NCI-H1694 (cell line): ENCODE results near the gene PAK4.

Experiments
- DNase-seq: peaks from one replicate; lab custom pipeline; 2025; lab: John Stamatoyannopoulos, UW

PAK4 gene

GRCh38 chr19:39180749-39181148 lies 55.2 kb downstream of the PAK4 start:
- DNase-seq: no peak

GRCh38 chr19:39181500-39182173 lies 56.1 kb downstream of the PAK4 start:
- no peak for DNase-seq

DNA sequence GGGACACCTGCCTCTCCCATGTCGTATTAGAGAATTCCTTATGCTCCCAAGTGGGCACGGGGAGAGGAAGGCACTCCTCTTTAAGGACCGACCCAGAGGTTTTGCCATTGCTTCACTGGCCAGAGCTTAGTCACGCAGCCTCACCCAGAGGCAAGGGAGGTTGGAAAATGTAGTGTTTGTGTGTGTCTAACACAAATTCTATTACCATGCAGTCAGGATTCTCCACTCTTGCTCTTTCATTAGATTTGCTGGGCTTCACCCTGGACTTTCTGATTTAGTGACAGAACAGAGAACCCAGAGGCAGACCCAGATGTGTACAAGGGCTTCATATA lies 56.6 kb downstream of the PAK4 start:
- no peak for DNase-seq

GRCh38 chr19:39183104-39183503 lies 57.5 kb downstream of the PAK4 start:
- DNase-seq: no peak

- DNase-seq: no peak
Measured at GRCh38 chr19:39186391-39186790, 60.8 kb downstream of the PAK4 start.

- no peak for DNase-seq
Measured at GRCh38 chr19:39187552-39187943, 62.0 kb downstream of the PAK4 start.

GRCh38 chr19:39188960-39189359 lies 63.4 kb downstream of the PAK4 start:
- no peak for DNase-seq

- no peak for DNase-seq
Measured at GRCh38 chr19:39190768-39191167, 65.2 kb downstream of the PAK4 start.

- DNase-seq: no peak
Measured at GRCh38 chr19:39192846-39193245, 67.3 kb downstream of the PAK4 start.

DNA sequence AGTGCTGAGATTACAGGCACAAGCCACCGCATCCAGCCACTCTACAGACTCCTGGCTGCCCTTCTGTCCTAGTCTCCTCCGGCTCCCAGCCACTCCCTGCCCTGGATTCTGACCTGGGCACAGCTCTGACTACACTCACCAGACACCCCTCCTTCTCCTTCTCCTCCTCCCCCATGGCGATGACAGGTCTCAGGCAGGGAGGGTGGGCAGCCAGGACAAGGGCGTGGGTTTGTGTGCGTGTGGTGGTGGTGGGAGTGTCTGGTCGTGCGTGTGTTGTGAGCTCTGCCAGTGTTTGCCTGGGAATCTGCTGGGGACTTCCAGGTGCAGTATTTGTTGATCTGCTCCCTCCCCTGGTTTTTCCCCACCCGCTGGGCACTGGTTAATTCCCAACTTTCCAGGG lies 68.2 kb downstream of the PAK4 start:
- DNase-seq: no peak

DNA sequence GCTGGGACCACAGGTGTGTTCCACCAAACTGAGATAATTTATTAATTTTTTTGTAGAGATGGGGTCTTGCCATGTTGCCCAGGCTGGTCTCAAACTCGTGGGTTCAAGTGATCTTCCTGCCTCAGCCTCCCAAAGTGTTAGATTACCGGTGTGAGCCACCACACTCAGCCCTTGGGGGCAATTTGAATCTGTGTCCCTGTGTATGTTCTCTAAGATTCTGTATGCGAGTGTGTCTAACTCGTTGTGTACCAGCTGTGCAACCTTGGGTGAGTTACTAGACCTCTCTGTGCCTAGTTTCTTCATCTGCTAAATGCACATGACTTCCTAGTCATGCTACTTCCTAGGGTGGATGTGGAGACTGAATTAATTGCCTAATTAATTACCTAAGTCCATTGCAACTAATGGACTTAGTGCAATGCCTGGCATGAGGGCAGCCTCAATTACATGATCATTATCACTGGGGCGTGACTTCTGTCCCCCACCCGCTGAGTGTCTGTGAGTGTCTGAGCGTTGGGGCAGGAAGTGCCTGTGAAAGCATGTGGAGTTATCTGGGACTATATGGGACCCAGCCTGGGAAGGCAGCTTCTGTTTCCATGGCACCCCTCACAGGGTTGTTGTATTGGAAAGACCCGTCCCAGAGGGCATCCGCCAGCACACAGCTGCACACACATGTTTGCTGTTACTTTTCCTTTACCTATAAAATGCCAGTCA lies 69.4 kb downstream of the PAK4 start:
- DNase-seq: no peak

GRCh38 chr19:39195755-39196154 lies 70.2 kb downstream of the PAK4 start:
- DNase-seq: no peak

DNA sequence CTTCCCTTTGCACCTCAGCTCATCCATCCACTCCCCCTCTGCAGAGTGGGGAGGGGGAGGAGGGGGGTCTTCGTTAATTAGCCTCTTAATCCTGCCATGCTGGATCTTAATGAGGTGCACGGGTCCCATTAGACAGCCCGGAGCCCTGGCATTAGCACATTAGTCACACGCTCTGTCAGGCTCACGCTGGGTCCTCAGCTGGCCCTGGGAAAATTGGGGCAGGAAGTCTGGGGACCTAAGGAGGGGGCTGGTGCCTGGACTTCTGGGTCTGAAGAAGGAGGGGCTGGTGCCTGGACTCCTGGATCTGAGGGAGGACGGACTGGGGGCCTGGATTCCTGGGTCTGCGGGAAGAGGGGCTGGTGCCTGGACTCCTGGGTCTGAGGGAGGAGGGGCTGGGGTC lies 70.7 kb downstream of the PAK4 start:
- DNase-seq: no peak

DNA sequence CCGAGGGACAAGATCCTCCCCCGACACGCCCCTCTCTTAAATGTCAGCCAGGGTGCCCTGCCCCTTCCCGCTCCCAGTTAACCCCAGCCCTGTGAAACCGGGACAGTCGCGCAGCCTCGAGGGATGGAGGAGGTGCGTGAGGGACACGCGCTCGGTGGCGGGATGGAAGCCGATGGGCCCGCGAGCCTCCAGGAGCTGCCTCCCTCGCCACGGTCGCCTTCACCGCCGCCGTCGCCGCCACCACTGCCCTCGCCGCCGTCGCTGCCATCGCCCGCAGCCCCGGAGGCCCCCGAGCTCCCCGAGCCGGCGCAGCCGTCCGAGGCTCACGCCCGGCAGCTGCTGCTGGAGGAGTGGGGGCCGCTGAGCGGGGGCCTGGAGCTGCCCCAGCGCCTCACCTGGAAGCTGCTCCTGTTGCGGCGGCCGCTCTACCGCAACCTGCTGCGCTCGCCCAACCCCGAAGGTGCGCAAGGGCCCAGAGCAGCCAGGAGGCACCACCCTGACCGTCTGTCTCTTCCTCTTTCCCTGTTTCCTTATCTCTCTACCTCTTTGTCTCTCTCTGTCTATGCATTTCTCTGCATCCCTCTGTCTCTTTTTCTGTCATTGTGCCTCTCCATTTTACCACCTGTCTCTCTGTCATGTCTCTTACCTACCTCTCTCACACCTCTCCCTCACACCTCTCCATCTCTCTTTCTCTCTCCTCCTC lies 71.4 kb downstream of the PAK4 start, which contains the start of gene NCCRP1:
Gene NCCRP1, plus strand, starts transcription at position 105 of the 703 bp plus-strand sequence. Its CDS starts 19 bp downstream, at position 124.
- no peak for DNase-seq

DNA sequence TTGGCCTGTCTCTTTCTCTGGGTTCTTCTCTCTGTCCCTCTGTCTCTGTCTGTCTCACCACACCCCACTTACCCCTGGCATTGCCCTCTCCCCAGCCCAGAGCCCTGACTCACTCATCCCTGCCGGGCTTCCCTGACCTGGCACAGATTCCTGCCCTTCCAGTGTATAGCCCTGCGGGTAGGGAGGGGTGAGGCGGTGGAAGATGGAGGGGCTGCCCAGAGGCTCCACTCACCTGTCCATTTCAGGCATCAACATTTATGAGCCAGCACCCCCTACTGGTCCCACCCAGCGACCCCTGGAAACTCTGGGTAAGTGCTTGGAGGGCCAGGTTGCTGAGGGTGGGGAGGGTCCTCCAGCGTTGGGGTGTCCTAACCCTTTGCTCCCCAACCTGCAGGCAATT lies 72.2 kb downstream of the PAK4 start:
- no peak for DNase-seq

DNA sequence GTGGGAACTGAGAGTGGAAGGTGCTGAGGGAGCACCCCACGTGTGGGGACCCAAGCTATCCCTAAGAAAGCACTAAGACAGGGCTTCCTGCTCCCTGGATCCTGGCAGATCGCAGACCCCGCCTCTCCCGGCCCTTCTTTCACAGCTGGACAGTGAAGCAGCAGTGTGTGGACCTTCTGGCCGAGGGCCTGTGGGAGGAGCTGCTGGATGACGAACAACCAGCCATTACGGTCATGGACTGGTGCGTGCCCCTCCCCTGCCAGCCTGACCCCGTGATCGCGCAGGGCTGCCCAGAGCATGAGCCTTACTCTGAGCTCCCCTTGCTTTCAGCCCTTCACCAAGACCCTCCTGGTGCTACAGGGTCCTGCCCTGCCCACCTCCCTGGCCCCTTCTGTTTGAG lies 73.4 kb downstream of the PAK4 start:
- no peak for DNase-seq

DNA sequence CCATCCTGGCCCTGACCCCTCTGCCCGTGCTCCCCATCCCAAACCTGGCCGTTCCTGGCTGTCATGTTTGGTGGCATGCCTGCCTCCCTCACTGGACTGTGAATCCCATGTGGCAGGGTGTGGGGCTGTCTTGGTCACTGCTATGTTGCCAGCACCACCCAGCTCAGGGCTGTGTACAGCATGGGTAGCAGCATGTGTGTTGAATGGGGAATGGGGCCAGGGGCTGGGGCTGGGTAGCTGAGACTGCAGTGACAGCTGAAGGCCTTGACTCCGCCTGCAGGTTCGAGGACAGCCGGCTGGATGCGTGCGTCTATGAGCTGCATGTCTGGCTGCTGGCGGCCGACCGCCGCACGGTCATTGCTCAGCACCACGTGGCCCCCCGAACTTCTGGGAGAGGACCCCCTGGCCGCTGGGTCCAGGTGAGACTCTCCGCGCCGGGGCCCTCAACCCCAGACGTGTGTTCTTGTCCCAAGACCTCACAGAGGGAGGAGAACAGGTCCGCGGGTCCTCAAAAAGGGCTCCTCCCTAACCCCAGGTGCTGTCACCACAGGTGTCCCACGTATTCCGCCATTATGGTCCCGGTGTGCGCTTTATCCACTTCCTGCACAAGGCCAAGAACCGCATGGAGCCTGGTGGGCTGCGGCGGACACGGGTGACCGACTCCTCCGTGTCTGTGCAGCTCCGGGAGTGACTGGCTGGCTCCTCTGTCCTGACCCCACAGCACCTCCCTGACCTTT lies 74.6 kb downstream of the PAK4 start:
- DNase-seq: no peak

- DNase-seq: peak; percentile 52
Measured at GRCh38 chr19:39200803-39201115, 75.2 kb downstream of the PAK4 start.

DNA sequence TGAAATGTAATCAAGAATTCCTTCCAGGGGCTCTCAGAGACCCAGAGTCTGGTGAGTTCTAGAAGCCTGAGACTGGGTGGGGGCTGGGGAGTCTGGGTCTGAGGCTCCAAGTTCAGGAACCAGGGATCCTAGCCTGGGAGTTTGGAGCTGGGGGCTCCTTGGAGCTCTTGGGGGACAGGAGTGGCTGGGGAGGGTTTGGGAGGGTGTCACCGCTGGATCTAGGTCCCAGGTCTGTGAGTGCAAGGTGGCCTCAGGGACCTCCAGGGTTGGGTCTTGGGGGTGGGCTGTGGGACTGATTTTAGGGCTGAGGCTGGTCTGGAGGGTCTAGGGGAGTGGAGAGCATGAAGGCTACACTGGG lies 77.4 kb downstream of the PAK4 start:
- no peak for DNase-seq

DNA sequence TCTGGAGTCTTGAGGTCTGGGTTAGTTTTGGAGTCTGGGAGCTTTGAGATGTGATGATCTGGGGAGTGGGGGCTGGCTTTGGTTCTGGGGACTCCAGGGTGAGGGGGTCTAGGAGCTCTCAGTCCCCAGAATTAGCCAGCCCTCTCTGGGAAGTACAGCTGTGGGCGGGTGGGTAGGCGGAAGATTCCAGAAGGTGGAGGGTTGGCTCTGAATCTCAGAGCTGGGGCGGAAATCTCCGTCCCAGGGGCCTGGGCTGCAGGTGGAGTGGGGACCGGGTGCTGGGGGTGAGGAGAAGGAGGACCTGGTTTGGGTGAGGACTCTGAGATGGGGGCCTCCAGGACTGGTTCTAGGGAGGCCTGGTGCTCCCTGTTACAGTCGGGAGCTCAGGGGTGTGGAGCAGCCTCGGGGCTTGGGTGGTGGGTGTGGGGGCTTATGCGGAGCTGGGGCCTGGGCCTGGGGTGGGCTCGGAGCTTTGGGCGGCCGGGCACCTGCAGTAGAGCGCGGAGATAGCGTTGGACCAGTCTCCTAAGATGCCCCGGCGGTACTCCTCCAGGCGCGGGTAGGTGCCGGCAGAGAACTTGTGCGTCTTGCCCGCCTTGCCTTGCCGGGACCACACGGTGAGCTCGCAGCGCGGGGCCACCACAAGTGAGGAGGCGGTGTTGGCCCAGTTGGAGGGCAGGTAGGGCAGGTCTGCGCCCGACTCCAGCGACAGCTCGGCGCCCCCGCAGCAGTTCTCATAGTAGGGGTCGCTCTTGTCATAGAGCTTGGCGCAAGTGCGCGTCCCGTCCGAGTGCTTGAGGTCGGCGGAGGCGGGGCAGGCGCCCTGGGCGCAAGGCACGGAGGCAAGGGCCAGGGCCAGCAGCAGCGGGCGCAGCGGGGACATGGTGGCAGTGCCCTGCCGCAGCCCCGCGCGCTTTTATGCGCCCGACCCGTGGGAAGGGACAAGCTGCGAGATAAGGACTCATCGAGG lies 78.1 kb downstream of the PAK4 start, which contains the start of gene SYCN:
Gene SYCN, minus strand, starts transcription at position 892 of the 970 bp plus-strand sequence. Its CDS starts 9 bp downstream, at position 883.
- DNase-seq: no peak

DNA sequence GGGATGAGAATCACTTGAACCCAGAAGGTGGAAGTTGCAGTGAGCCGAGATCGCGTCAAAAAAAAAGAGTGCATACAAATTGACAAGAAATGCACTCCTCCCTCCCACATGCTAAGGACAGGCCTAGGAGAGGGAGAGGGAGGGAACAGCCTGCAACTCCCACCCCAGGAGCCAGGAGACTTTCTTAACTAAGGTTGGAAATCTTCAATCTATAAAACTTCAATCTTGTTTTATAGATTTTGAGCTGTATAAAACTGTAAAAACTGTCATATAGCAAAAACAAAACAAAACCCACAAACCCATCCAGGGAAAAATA lies 79.8 kb downstream of the PAK4 start:
- DNase-seq: no peak

- DNase-seq: no peak
Measured at GRCh38 chr19:39206122-39206521, 80.5 kb downstream of the PAK4 start.
